ENCODE results near the gene EPHB2.
A peak's percentile ranks its signal among the peaks of the same experiment; 100 is the strongest.

Gene EPHB2

GRCh38 chr1:22803833-22804232 is 93.2 kb downstream of the EPHB2 start:
- DNase-seq (ENCODE audit: low spot score) = no peak

- DNase-seq (ENCODE audit: low spot score) = no peak
Observed at GRCh38 chr1:22804406-22804805, 93.8 kb downstream of the EPHB2 start.

- DNase-seq (ENCODE audit: low spot score) = no peak
Observed at GRCh38 chr1:22804969-22805671, 94.5 kb downstream of the EPHB2 start.

- DNase-seq (ENCODE audit: low spot score) = no peak
Observed at GRCh38 chr1:22805672-22806038, 95.0 kb downstream of the EPHB2 start.

- DNase-seq (ENCODE audit: low spot score) = no peak
Observed at GRCh38 chr1:22806584-22806983, 95.9 kb downstream of the EPHB2 start.

- no peak for DNase-seq (ENCODE audit: low spot score)
Observed at GRCh38 chr1:22807340-22807739, 96.7 kb downstream of the EPHB2 start.

- DNase-seq (ENCODE audit: low spot score) = peak; percentile 60
Observed at GRCh38 chr1:22808186-22808675, 97.6 kb downstream of the EPHB2 start.

- peak; percentile 91 for DNase-seq (ENCODE audit: low spot score)
Observed at GRCh38 chr1:22808676-22809483, 98.2 kb downstream of the EPHB2 start.

GRCh38 chr1:22809783-22810182 is 99.1 kb downstream of the EPHB2 start:
- DNase-seq (ENCODE audit: low spot score) = no peak

- no peak for DNase-seq (ENCODE audit: low spot score)
Observed at GRCh38 chr1:22810378-22810777, 99.7 kb downstream of the EPHB2 start.

GRCh38 chr1:22812092-22812880 is 101.6 kb downstream of the EPHB2 start:
- DNase-seq (ENCODE audit: low spot score) = no peak

GRCh38 chr1:22812993-22813790 is 102.6 kb downstream of the EPHB2 start:
- no peak for DNase-seq (ENCODE audit: low spot score)

GRCh38 chr1:22814176-22815042 is 103.8 kb downstream of the EPHB2 start:
- DNase-seq (ENCODE audit: low spot score) = no peak

GRCh38 chr1:22815043-22815365 is 104.4 kb downstream of the EPHB2 start:
- DNase-seq (ENCODE audit: low spot score) = no peak

- DNase-seq (ENCODE audit: low spot score) = no peak
Observed at GRCh38 chr1:22815421-22816066, 104.9 kb downstream of the EPHB2 start.

- no peak for DNase-seq (ENCODE audit: low spot score)
Observed at GRCh38 chr1:22816067-22816775, 105.6 kb downstream of the EPHB2 start.

GRCh38 chr1:22816803-22817202 is 106.2 kb downstream of the EPHB2 start:
- DNase-seq (ENCODE audit: low spot score) = no peak

- no peak for DNase-seq (ENCODE audit: low spot score)
Observed at GRCh38 chr1:22817462-22817861, 106.8 kb downstream of the EPHB2 start.

GRCh38 chr1:22818061-22818770 is 107.6 kb downstream of the EPHB2 start:
- no peak for DNase-seq (ENCODE audit: low spot score)
